Muscle layer of duodenum (tissue), 2 donors: ENCODE measurements around the gene CD7.

Source experiments
- H3K27ac ChIP-seq: one replicate; pipeline ENCODE4 v1.7.0; 2013; ENCODE audit warnings: mild to moderate bottlenecking, low read length
- H3K27me3 ChIP-seq: one replicate; pipeline ENCODE4 v1.7.0; 2013; ENCODE audit warnings: low read depth, mild to moderate bottlenecking, control low read depth, low read length
- H3K36me3 ChIP-seq, 2 donors: one replicate each; pipeline ENCODE4 v1.7.0; 2013; ENCODE audit warnings: low read length in 2 of 2, control low read depth in 1 of 2, mild to moderate bottlenecking in 1 of 2; ENCODE audit not compliant: insufficient read depth in 2 of 2, control insufficient read depth in 1 of 2
- H3K4me1 ChIP-seq, 2 donors: one replicate each; pipeline ENCODE4 v1.7.0; 2013; ENCODE audit warnings: low read length in 2 of 2, mild to moderate bottlenecking in 2 of 2, control low read depth in 1 of 2, moderate library complexity in 1 of 2; ENCODE audit not compliant: insufficient read depth in 2 of 2, control insufficient read depth in 1 of 2
- H3K4me3 ChIP-seq, 2 donors: one replicate each; pipeline ENCODE4 v1.7.0; 2013; ENCODE audit warnings: low read length in 2 of 2, low read depth in 1 of 2, mild to moderate bottlenecking in 1 of 2
- H3K9me3 ChIP-seq, 2 donors: one replicate each; pipeline ENCODE4 v1.7.0; 2013; ENCODE audit warnings: low read length in 2 of 2, control low read depth in 1 of 2, mild to moderate bottlenecking in 1 of 2; ENCODE audit not compliant: control insufficient read depth in 1 of 2
- donor health status: healthy.

The CD7 gene

DNA sequence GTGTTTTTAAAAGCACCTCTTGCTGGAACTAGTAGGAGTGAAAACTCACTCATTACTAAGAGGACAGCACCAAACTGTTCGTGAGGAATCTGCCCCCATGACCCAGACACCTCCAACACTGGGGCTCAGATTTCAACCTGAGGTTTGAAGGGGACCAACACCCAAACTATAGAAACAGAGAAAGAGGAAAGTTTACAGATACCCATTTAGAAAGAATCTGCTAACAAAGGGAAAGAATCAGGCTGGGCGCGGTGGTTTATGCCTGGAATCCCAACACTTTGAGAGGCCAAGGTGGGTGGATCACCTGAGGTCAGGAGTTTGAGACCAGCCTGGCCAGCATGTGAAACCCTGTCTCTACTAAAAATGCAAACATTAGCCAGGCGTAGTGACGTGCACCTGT lies 40.5 kb downstream of the CD7 start:
- Histone ChIP-seq H3K27ac (no peak overlapping the region), H3K9me3 (no peaks in the 10 kb centered on the region), H3K36me3 (peaks cover 0 to 6% of the 10 kb centered on the region in 2 donors), H3K27me3 (no peaks in the 10 kb centered on the region), H3K4me1 (peaks cover 6 to 19% of the 10 kb centered on the region in 2 donors), H3K4me3 (no peak overlapping the region)

- H3K36me3 ChIP-seq = peaks cover 6 to 13% of the 10 kb centered on the region in 2 donors
- H3K27me3 ChIP-seq = no peaks in the 10 kb centered on the region
- no peak overlapping the region for H3K4me3 ChIP-seq
- no peaks in the 10 kb centered on the region for H3K9me3 ChIP-seq
- H3K4me1 ChIP-seq = peaks cover 14 to 35% of the 10 kb centered on the region in 2 donors
- H3K27ac ChIP-seq = no peak overlapping the region
Measured at GRCh38 chr17:82275326-82275725, 42.1 kb downstream of the CD7 start.

DNA sequence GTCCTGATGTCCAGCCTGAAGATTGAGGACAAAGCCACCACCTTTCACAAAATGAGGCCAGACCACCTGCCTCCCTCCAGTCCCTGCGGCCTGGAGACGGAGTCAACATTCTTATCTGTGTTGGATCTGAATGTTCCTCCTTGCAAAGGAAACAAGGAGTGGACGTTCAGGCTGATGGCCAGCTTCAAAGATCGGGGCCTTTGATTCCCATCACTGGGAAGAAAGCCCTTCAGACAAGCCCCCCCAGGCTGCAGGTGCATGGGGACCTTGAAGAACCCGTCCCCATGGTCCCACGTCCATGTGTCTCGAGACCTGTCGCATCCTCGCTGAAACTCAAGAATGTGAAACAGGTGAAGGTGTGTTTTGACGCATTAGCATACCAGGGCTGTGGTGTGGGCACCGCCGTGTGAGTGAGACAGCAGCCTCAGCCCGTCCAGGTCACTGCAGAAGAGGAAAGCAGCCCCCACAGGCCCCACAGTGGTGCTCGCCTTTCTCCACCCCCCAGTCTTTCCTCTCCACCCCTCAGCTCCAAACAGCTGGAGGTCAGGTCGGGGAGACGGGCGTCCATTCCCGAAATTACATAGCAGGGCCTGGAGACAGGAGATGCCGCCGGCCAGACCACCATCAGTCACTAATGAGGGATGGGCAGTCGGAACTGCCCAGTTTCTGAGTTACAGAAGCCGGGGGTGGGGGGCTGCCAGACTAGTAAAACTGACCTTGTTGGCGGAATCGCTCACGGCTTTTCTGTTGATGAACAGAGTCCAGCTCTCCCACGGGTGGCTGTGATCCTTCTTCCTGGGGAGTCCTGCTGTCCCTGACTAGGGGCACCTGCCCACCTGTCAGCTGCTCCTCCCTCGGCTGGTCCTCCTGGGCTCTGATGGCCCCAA lies 43.0 kb downstream of the CD7 start:
- Histone ChIP-seq H3K4me3 (peak overlapping the region; percentile 64 to 69), H3K9me3 (no peaks in the 10 kb centered on the region), H3K4me1 (peaks cover 14 to 44% of the 10 kb centered on the region in 2 donors), H3K36me3 (peaks cover 6 to 13% of the 10 kb centered on the region in 2 donors), H3K27ac (no peak overlapping the region), H3K27me3 (no peaks in the 10 kb centered on the region)

DNA sequence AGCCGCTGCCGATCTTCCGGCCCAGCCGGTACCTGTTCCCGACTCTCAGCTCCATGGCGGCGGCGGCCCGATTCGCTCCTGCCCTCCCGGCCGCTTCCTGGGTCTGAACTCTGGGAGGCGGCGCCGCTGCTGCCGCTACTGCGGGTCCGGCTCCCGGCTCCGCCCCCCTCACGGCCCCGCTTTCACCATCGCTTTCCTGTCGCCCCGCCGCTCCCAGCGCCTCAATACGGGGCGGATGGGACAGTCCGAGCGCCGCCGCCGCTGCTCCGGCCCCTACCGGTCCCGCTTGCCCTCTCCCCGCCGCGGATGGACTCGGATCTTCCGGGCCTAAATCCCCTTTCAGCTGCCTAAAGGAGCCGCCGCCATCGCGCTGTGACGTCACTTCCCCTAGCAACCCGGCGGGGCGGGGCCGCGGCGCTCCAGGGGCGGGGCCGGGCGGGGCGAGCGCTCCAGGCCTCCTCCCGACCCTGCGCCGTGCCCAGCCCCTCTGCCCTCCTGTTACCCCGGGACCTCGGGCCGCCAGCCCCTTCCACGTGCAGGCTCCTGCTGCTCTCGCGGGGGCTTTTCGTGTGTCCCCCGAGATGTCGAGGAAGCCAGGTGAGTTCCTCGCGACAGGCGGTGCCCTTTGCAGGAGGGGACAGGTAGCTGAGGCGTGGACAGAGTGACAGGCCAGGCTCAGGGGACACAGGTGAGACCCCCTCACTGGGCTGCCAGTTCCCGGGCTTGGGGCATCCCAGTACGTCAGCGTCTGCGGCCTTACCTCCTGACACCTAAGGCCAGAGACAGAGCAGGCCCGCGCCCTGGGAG lies 43.9 kb downstream of the CD7 start, which contains the start of gene CSNK1D:
Gene CSNK1D, minus strand, starts transcription at position 374 of the 807 bp plus-strand sequence. Its CDS starts 319 bp downstream, at position 55.
- H3K4me3 ChIP-seq = peak within 1 kb of the TSS; percentile 74 to 88
- H3K27me3 ChIP-seq = no peaks in the 10 kb centered on the region
- H3K9me3 ChIP-seq = no peaks in the 10 kb centered on the region
- H3K27ac ChIP-seq = peak within 1 kb of the TSS; percentile 86
- peaks cover 6 to 13% of the 10 kb centered on the region in 2 donors for H3K36me3 ChIP-seq
- H3K4me1 ChIP-seq = peaks cover 18 to 53% of the 10 kb centered on the region in 2 donors

DNA sequence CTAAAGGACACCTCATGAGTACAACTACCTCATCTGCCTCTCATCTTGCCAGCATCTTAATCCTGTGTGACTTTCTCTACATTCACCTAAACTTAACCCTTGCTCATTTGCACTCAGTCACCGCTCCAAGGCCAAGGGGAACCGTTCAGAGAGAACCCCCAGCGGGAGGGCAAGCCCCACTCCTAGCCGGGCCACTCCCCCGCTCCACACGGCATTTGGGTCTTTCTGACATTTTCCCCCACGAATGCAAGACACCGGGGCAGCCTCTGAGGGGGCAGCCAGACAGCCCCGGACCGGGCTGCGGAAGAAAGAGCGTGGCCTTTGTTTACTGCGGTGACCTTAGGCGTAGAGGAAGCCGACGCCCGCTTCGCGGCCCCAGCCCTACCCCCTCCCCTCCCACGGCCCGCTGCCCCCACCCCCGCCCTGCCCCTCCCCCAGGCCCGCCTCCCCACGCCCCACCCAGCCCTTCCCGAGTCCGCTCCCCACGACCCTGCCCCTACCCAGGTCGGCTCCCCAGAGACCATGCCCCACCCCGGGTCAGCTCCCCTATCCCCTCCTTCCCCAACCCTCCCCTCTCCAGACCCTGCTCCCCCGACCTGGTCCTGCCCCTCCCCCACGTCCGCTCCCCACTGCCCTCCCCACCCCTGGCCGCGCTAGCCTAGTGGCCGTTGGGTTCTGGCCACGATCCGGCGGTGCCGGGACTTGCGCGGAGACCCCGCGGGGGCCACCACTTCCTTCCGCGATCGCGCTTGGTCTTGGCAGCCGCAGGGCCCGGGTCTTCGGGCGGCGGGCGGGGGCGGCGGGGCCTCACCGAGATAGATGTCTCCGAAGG lies 44.7 kb downstream of the CD7 start:
- peaks cover 26 to 61% of the 10 kb centered on the region in 2 donors for H3K4me1 ChIP-seq
- H3K9me3 ChIP-seq = no peaks in the 10 kb centered on the region
- peaks cover 6 to 7% of the 10 kb centered on the region in 2 donors for H3K36me3 ChIP-seq
- H3K27ac ChIP-seq = peak overlapping the region; percentile 86
- peak overlapping the region; percentile 74 to 88 for H3K4me3 ChIP-seq
- H3K27me3 ChIP-seq = no peaks in the 10 kb centered on the region

GRCh38 chr17:82271401-82271800 lies 46.0 kb downstream of the CD7 start:
- no peaks in the 10 kb centered on the region for H3K27me3 ChIP-seq

DNA sequence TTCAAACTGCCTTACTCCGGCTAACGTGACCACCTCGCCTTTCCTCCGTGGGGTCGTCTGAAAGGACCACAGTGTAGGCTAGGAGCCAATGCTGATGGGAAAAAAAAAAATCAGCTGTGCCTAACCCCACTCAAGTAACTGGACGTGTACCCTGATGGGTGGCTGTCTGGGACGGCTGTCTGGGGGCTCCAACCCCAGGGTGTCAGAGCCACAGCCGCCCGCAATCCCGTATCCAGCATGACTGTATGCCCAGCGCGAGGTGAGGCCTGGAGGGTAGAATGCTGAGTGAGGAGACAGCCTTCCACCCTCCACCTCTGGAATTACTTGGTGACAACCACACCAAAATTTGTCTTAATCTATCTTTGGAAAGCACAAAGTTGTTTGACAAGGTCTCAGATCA lies 46.8 kb downstream of the CD7 start:
- Histone ChIP-seq H3K36me3 (peaks cover 9 to 14% of the 10 kb centered on the region in 2 donors), H3K9me3 (no peaks in the 10 kb centered on the region), H3K27ac (no peak overlapping the region), H3K27me3 (no peaks in the 10 kb centered on the region), H3K4me1 (peaks cover 33 to 80% of the 10 kb centered on the region in 2 donors), H3K4me3 (no peak overlapping the region)

More at GRCh38 chr17:82271401-82271800, 46.0 kb downstream of the CD7 start:
- H3K4me1 ChIP-seq = peaks cover 32 to 73% of the 10 kb centered on the region in 2 donors
- peak overlapping the region; percentile 0 for H3K27ac ChIP-seq
- H3K9me3 ChIP-seq = no peaks in the 10 kb centered on the region
- H3K4me3 ChIP-seq = peak overlapping the region; percentile 1 to 74
- H3K36me3 ChIP-seq = peaks cover 6 to 7% of the 10 kb centered on the region in 2 donors

DNA sequence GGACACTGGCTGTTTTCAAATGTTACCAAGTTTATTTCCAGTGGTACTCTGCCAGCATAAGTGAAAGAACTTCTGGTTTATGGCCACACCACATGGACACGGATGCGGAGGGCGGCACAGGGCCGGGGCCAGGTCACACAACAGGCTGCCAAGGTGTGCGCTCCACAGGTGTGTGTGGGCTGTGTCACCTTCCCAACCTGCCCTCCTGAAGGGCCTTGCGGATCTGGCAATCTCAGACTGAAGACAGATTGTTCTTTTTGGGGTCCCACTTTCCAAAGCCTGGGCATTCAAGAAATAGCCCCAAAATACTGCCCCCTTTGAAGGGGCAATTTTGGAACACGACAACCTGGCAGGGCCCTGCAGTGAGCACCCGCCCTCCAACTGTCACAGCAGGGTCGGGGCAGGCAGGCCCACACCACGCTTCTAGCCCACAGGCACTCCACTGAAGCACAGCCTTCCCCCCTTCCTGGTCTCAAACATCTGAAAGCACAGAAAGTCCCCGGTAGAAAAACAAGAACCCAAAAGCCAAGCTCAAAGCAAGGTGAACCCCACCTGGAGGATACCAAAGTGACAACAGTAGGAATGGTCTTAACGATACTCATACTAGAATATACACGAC lies 47.4 kb downstream of the CD7 start:
- H3K27me3 ChIP-seq = no peaks in the 10 kb centered on the region
- no peaks in the 10 kb centered on the region for H3K9me3 ChIP-seq
- peak overlapping the region; percentile 49 for H3K27ac ChIP-seq
- H3K4me3 ChIP-seq = no peak overlapping the region
- peaks cover 13 to 21% of the 10 kb centered on the region in 2 donors for H3K36me3 ChIP-seq
- H3K4me1 ChIP-seq = peaks cover 35 to 80% of the 10 kb centered on the region in 2 donors

DNA sequence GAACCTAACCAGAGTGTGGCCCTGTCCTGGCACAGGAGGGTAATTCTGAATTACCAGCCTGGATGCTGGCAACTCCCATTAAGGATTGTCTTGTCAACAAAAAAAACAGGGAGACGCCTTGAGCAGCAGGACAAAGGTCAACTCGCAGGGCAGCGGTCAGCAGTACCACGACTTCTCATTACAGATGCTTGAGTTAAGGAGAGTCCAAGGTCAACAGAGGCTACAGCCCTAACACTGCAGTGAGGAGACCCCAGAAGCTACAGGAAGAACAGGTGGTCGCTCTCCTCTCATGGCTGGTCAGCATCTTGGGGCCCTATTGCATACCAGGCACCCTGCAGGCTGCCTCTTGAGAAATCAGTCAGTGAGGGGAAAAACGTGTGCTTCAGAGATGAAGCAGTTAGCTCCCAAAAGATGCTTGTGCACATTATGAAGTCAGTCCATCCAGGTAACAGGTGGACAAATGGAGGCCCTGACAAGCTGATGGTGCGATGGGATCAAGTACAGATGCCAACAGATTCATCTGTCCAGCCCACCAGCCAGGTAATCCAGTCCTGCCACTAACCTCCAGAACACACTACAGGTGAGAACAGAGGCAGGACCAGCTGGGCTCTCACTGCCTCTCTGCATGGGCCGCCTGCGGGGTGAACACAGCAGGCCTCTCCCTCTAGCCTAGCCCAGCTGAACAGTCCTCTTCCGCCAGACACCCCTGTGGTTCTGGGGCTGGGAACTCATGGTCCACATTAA lies 48.1 kb downstream of the CD7 start:
- Histone ChIP-seq H3K36me3 (peaks cover 16 to 25% of the 10 kb centered on the region in 2 donors), H3K27me3 (no peaks in the 10 kb centered on the region), H3K9me3 (no peaks in the 10 kb centered on the region), H3K4me1 (peaks cover 35 to 73% of the 10 kb centered on the region in 2 donors), H3K27ac (peak overlapping the region; percentile 49), H3K4me3 (no peak overlapping the region)
